Thyroid gland (tissue), 4 donors: ENCODE data around the gene HECW1. TPM values are rescaled to one million over a fixed set of nuclear protein-coding genes. Genes with fewer than 3 reads are reported as not detected.

Source experiments
- DNase-seq, 2 donors: peaks; one replicate each; pipeline ENCODE4 v3.0.0-alpha.2; 2019
- H3K27ac ChIP-seq, 3 donors: fragments of 200-600 bp; sonication (generic); 1 replicate in 2 of 3; 2 replicates in 1 of 3; pipeline ENCODE4 v1.5.1; 2016 to 2019; ENCODE audit warnings: mild to moderate bottlenecking in 1 of 3, moderate library complexity in 1 of 3
- H3K27me3 ChIP-seq: fragments of 200-600 bp; sonication (generic); one replicate; pipeline ENCODE4 v1.5.1; 2019
- H3K36me3 ChIP-seq, 2 donors: fragments of 200-600 bp; sonication (generic); one replicate each; pipeline ENCODE4 v1.5.1; 2016 to 2019
- H3K4me1 ChIP-seq, 2 donors: fragments of 200-600 bp; sonication (generic); one replicate each; pipeline ENCODE4 v1.5.1; 2017 to 2019
- H3K4me3 ChIP-seq, 3 donors: fragments of 200-600 bp; sonication (generic); replicated peaks in 1 of 3; 1 replicate in 2 of 3; 2 replicates in 1 of 3; pipeline ENCODE4 v1.5.1; 2016; ENCODE audit warnings: mild to moderate bottlenecking in 1 of 3
- H3K9me3 ChIP-seq: fragments of 200-600 bp; sonication (generic); one replicate; pipeline ENCODE4 v1.5.1; 2017
- POLR2A ChIP-seq, 2 donors: fragments of 450-650 bp; IDR thresholded peaks; one replicate each; pipeline ENCODE4 v1.6.1; 2017; ENCODE audit warnings: antibody characterized with exemption in 2 of 2, mild to moderate bottlenecking in 2 of 2, moderate library complexity in 1 of 2
- WGBS, 2 donors: methylation state at CpG; one replicate each; pipeline ENCODE4 v1.1.5; 2017; 5-methylcytosine and 5-hydroxymethylcytosine counted together
- intact Hi-C: fragments of 100-400 bp; cut with DNase I; formaldehyde crosslinking; loops from one replicate; pipeline ENCODE4 v1.15.1; 2023
- total RNA-seq, 4 donors: library from RNA; depleted of rRNA; stranded (reverse); fragments of >200 nt; gene quantifications; one replicate each; pipeline ENCODE4 v1.2.3, GENCODE V29; 2016
- TF ChIP-seq, protein P1 (sequence below), 6 experiments: fragments of 200-600 bp in 3 of 6; fragments of 450-650 bp in 3 of 6; sonication (generic) in 3 of 6; IDR thresholded peaks; one replicate each; pipeline ENCODE4 v1.5.1; 2016 to 2019; ENCODE audit warnings: antibody characterized with exemption in 6 of 6, mild to moderate bottlenecking in 2 of 6, inconsistent platforms in 1 of 6, moderate library complexity in 1 of 6

The HECW1 gene
- total RNA-seq, 4 donors from 2014 or later: 0.67 to 4.7 (median 2.3) TPM

DNA sequence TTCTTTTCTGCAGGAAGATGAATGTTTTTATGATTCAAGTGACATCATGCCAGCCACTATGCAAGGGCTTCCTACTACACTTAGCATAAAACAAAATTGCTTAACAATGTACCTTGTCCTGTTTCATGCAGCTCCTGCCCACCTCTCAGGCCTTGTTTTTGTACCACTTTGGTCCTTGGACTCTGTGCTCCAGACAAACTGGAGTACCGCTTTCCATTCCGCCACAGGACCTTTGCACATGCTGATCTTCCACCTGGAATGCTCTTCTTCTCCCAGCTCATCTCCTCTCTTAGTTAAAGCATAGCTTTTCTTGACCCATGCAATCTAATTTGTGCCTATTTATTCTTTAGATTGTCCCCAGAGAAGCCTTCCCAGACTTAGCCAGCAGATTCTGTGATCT lies 393.0 kb downstream of the HECW1 start:
- DNase-seq: no peak
- intact Hi-C loops: no loop called here
- WGBS, 2 donors: 96 to 100% methylated on average over 2 of the region's 2 CpGs
- no peaks in the 10 kb centered on the region for H3K27me3 ChIP-seq
- no peaks in the 10 kb centered on the region for H3K36me3 ChIP-seq
- TF ChIP-seq, protein P1, sequence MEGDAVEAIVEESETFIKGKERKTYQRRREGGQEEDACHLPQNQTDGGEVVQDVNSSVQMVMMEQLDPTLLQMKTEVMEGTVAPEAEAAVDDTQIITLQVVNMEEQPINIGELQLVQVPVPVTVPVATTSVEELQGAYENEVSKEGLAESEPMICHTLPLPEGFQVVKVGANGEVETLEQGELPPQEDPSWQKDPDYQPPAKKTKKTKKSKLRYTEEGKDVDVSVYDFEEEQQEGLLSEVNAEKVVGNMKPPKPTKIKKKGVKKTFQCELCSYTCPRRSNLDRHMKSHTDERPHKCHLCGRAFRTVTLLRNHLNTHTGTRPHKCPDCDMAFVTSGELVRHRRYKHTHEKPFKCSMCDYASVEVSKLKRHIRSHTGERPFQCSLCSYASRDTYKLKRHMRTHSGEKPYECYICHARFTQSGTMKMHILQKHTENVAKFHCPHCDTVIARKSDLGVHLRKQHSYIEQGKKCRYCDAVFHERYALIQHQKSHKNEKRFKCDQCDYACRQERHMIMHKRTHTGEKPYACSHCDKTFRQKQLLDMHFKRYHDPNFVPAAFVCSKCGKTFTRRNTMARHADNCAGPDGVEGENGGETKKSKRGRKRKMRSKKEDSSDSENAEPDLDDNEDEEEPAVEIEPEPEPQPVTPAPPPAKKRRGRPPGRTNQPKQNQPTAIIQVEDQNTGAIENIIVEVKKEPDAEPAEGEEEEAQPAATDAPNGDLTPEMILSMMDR (IDR thresholded peaks at IDR 0.05): no peak
- no peak for TF ChIP-seq POLR2A (IDR thresholded peaks at IDR 0.05)
- no peaks in the 10 kb centered on the region for H3K4me1 ChIP-seq
- no peaks in the 10 kb centered on the region for H3K9me3 ChIP-seq
- H3K27ac ChIP-seq: no peak overlapping the region
- no peak overlapping the region for H3K4me3 ChIP-seq

DNA sequence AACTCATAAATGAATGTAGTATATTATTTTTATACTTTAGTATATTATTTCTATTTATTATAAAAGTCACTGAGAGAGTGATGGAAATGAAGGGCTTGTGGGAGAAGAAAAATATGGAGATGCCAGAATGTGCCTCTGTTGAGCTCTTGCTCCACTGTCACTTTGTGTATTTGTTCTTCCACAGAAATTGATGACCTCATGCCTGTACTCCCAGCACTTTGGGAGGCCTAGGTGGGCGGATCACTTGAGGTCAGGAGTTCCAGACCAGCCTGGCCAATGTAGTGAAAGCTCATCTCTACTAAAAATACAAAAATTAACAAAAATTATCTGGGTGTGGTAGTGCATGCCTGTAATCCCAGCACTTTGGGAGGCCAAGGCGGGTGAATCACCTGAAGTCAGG lies 394.0 kb downstream of the HECW1 start:
- TF ChIP-seq, protein P1 (IDR thresholded peaks at IDR 0.05): no peak
- TF ChIP-seq POLR2A (IDR thresholded peaks at IDR 0.05): no peak
- Histone ChIP-seq H3K4me1 (no peaks in the 10 kb centered on the region), H3K9me3 (no peaks in the 10 kb centered on the region), H3K27me3 (no peaks in the 10 kb centered on the region), H3K36me3 (no peaks in the 10 kb centered on the region), H3K27ac (no peak overlapping the region), H3K4me3 (no peak overlapping the region)
- DNase-seq: no peak
- intact Hi-C loops: no loop called here
- 97 to 98% methylated on average over 2 of the region's 2 CpGs for WGBS, 2 donors

DNA sequence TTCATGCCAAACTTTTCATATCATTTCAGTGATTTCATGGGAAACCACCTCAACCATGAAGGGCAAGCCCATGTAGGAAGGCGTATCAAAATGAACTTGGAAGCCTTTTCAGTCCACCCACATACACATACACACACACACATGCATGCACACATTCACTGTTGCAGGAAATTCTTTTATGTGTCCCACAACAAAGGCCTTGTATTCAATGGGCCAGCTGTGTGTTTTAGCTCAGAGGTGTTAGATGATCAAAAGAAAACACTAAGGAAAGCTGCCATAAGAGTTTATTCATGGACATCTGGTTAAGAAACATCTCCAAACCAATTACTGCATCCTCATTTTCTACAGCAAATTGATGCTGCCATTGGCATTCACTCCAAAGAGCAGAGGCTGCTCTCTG lies 396.0 kb downstream of the HECW1 start:
- no peaks in the 10 kb centered on the region for H3K9me3 ChIP-seq
- TF ChIP-seq POLR2A (IDR thresholded peaks at IDR 0.05): no peak
- H3K4me1 ChIP-seq: no peaks in the 10 kb centered on the region
- no peaks in the 10 kb centered on the region for H3K36me3 ChIP-seq
- WGBS, 2 donors: 86 to 91% methylated on average over 1 of the region's 1 CpG
- no peak for DNase-seq
- H3K4me3 ChIP-seq: no peak overlapping the region
- H3K27ac ChIP-seq: no peak overlapping the region
- no peaks in the 10 kb centered on the region for H3K27me3 ChIP-seq
- intact Hi-C loops: no loop called here

DNA sequence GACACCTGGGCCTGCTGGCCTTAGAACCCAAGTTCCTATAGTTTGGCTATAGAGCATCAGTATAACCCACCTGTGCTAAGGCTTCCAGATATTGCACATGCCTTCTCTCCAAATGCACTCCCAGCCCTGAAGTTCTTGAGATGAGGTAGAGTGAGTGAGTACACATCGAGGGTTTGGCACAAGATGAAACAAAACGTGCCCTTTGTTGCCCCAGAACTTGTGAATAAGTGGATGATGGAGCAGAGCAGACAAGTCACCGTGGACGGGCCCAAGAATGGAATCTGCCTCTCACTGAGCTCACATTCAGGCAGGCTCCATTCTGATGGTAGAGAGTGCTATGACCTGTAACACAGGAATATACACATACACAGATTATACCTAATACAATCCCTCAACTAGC lies 397.5 kb downstream of the HECW1 start:
- intact Hi-C loops: no loop called here
- Histone ChIP-seq H3K36me3 (no peaks in the 10 kb centered on the region), H3K27ac (no peak overlapping the region), H3K4me1 (no peaks in the 10 kb centered on the region), H3K27me3 (no peaks in the 10 kb centered on the region), H3K4me3 (no peak overlapping the region), H3K9me3 (no peaks in the 10 kb centered on the region)
- 53 to 54% methylated on average over 4 of the region's 4 CpGs for WGBS, 2 donors
- no peak for DNase-seq
- no peak for TF ChIP-seq POLR2A (IDR thresholded peaks at IDR 0.05)
- TF ChIP-seq, protein P1 (IDR thresholded peaks at IDR 0.05): no peak

DNA sequence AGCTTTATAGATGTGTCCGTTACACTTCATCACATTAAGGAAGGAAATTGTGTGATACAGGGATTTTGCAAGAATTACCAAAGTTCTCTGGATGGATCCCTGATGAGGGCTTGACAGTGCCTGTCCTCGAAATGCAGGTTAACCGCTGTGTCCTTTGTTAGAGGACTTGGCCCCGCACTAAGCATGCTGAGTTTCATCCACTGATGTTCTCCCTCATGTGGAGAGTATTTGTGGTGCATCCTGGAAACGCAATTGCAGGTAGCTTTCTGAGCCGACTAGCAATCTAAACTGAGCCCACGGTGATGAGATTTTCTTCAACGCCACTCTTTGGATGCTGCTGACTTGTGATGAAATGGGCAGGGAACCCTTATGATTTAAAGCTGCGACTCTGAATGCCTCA lies 398.6 kb downstream of the HECW1 start:
- H3K9me3 ChIP-seq: no peaks in the 10 kb centered on the region
- no peaks in the 10 kb centered on the region for H3K4me1 ChIP-seq
- no peak overlapping the region for H3K4me3 ChIP-seq
- intact Hi-C loops: no loop called here
- H3K27me3 ChIP-seq: no peaks in the 10 kb centered on the region
- DNase-seq: no peak
- 65 to 69% methylated on average over 9 of the region's 9 CpGs for WGBS, 2 donors
- TF ChIP-seq, protein P1 (IDR thresholded peaks at IDR 0.05): no peak
- TF ChIP-seq POLR2A (IDR thresholded peaks at IDR 0.05): no peak
- H3K36me3 ChIP-seq: no peaks in the 10 kb centered on the region
- no peak overlapping the region for H3K27ac ChIP-seq
